ELR (cell line): ENCODE measurements around the gene RALGPS1.
A peak's percentile ranks its signal among the peaks of the same experiment; 100 is the strongest.

Source experiments
- DNase-seq: peaks from one replicate; pipeline ENCODE4 v3.0.0-alpha.2; 2015; ENCODE audit warnings: low read depth

RALGPS1 gene

GRCh38 chr9:127122176-127123063 lies 207.8 kb downstream of the RALGPS1 start, which contains the start of gene ANGPTL2:
ANGPTL2 (minus strand) TSS chr9:127122635; CDS start chr9:127108731, 13,904 bp downstream.
- DNase-seq: peak; percentile 85

- DNase-seq: no peak
These were observed 208.7 kb downstream of the RALGPS1 start for GRCh38 chr9:127123064-127123890.

- no peak for DNase-seq
These were observed 209.5 kb downstream of the RALGPS1 start for GRCh38 chr9:127124111-127124531.

GRCh38 chr9:127124792-127125191 lies 210.2 kb downstream of the RALGPS1 start:
- no peak for DNase-seq

- DNase-seq: no peak
These were observed 212.4 kb downstream of the RALGPS1 start for GRCh38 chr9:127126971-127127370.

GRCh38 chr9:127128341-127129072 lies 213.9 kb downstream of the RALGPS1 start:
- peak; percentile 41 for DNase-seq

- no peak for DNase-seq
These were observed 214.6 kb downstream of the RALGPS1 start for GRCh38 chr9:127129073-127129717.

GRCh38 chr9:127129718-127130085 lies 215.1 kb downstream of the RALGPS1 start:
- DNase-seq: no peak

GRCh38 chr9:127130235-127130634 lies 215.7 kb downstream of the RALGPS1 start:
- no peak for DNase-seq

DNA sequence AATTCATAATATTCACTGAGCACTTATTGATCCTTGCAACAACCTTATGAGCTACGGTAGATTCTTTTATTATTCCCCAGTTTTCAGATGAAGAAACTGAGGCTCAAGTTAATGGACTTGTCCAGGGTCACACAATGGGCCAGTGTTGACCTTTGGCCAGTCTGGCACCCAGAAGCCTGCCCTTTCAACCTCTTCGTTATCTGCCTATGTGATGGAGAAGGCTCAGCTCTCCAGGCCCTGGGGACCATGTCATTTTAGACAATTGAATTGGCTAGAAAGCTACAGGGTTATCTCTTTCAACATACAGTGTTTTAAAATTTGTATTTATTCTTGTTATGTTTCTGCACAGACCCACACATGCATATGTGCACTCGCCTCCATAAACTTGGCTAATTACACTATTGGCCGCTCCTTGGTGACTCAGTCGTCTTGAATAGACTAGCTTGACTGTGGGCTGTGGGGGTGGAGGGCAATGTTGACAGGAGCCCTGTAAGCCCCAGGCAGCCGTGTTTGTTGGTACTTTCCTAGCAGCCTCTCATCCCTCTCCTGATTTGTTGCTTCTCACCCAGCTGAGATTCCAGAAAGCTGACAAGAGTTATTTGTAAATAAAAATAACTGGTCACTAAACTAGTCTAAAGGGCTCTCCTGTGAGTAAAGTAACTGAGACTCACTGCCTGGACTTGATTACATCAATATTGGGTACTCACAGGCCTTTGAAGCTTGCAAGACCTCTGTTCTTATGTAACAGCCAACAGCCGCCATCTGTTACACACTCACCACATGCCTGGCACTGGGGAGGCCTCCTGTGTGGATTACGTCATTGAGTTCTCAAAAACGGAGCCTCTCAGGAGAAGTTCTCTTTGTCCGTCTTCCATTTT lies 216.3 kb downstream of the RALGPS1 start:
- DNase-seq: peak; percentile 87

- DNase-seq: peak; percentile 88
These were observed 217.3 kb downstream of the RALGPS1 start for GRCh38 chr9:127131871-127132270.

- no peak for DNase-seq
These were observed 217.8 kb downstream of the RALGPS1 start for GRCh38 chr9:127132375-127132774.

DNA sequence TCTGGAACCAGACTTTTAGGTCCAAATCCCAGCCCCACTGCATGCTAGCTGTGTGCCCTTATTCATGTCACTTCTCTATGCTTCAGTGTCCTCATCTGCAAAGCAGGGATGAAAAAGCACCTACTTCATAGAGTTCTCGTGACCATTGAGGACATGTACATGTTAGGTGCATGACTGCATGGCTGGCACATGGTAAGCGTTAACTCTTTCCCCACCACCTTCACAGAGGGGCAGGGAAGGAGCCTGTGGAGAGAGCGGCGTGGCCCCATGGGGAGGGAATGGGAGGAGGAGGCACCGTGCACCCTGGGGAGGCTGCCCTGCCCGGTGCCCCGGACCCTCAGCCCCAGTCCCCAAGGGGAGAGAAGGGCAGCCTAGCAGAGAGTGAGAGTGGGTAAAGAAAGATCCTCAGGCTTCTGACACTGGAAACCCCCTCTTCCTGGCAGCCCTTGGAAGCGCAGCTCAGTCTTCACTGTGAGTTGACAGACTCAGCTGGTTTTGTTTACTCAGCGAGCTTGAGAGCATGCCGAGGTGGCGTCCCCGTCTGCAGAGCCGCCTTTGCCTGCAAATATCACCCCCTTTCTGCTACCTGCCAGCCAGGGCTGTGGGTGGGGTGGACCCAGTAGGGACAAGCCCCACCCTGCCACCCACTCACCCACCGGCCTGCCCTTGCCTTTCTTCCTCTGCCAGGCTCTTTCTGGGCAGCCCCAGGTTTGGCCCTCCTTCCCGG lies 218.5 kb downstream of the RALGPS1 start:
- peak; percentile 66 for DNase-seq

DNA sequence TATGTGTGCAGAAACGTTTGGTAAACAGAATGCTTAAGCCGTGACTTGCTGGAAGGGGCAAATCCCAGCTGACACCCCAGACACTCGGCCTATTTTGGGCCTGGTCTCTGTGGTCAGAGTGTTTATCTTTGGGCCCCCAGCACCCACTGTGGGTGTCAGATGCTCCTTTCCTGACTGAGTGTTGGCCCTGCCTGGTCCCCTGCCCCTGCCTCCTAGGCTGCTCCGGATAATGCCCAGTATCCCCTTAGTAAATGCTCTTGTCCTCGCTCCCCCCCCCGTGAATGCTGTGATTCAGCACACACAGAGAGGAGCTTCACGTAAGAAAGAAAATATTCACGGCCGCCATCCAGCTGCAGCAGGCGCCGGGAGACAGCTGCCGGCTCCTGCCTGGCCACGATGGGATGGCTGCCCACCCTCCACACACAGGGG lies 219.2 kb downstream of the RALGPS1 start:
- DNase-seq: peak; percentile 78

DNA sequence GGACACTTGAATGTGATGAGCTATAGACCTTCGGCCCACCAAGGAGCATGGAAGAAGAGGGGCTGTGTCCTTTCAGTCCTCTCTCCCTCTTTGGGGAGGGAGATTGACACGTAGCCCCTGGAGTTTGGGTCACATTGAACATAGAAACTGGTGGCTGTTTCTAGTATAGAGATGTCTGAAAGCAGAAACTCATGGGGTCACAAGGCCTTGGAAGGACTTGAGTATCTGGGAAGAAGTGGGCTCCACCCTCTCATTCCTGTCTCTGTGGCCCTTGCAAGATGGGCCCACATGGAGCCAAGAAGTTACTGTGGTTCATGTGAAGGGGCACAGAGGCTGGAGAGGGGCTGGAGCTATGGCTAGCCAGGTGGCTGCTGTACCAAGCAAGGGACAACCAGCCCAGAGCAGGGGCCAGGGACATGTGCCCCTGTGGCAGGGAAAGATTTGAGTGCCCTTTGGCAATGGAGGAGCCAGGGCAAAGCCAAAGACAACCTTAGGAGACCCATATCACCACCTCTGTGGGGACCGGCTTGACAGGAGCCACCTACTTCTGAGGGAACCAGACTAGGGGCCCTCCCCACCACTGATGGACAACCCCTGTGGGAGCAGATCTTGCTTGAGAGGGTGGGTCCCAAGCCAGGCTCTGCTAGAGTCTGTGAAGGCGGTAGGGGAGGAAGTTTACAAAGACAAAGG lies 220.6 kb downstream of the RALGPS1 start:
- no peak for DNase-seq

GRCh38 chr9:127136081-127136879 lies 221.7 kb downstream of the RALGPS1 start:
- DNase-seq: no peak

GRCh38 chr9:127136880-127137639 lies 222.5 kb downstream of the RALGPS1 start:
- DNase-seq: no peak
